ENCODE measurements around the gene ITPRIP. TPM values are rescaled to one million over a fixed set of nuclear protein-coding genes. Genes with fewer than 3 reads are reported as not detected.

Gene ITPRIP
- total and polyA plus RNA-seq, 8 donors = 1.8 to 7.1 (median 2.6) TPM

DNA sequence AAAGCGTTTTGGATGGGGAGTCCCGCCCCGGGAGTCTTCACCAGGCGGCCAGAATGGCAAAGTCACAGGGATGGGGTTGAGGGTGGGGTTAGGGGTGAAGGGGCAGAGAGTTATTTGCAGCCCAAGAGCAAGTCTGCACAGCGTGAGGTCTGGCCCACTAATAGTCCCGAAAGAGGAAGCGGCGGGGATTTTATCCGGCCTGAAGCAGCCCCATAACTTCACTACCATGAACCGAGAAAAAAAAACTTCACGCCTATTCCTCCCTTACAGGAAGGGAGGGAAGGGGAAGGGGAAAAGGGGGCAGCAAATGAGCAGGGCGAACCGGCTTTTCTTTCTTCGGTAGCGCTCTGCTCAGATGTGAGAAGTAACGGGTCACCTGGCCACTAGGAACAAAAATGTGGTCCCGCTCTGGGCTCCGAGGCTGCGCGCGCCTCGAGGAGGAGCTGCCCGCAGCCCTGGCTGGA lies 712 bp downstream of the ITPRIP start:
- DNase-seq (peak in 2 of 6 donors; percentile 21 to 43), ATAC-seq (peak; percentile 21 to 44 (median 30)), FAIRE-seq (no peak)
- no peak for TF ChIP-seq CTCF (IDR thresholded peaks at IDR 0.05)
- H3K27me3 ChIP-seq = no peaks in the 10 kb centered on the region
- peak overlapping the region; percentile 84 to 92 (median 86) for H3K4me3 ChIP-seq
- no peaks in the 10 kb centered on the region for H3K9me3 ChIP-seq
- peak overlapping the region; percentile 78 to 98 (median 90) for H3K27ac ChIP-seq
- no peaks in the 10 kb centered on the region for H3K36me3 ChIP-seq
- WGBS, 2 donors = 8 to 9% methylated on average over 23 of the region's 23 CpGs
- peaks cover 7 to 8% (median 8%) of the 10 kb centered on the region in 3 donors for H3K4me1 ChIP-seq
- intact Hi-C loops (cut with DNase I) = no loop called here

DNA sequence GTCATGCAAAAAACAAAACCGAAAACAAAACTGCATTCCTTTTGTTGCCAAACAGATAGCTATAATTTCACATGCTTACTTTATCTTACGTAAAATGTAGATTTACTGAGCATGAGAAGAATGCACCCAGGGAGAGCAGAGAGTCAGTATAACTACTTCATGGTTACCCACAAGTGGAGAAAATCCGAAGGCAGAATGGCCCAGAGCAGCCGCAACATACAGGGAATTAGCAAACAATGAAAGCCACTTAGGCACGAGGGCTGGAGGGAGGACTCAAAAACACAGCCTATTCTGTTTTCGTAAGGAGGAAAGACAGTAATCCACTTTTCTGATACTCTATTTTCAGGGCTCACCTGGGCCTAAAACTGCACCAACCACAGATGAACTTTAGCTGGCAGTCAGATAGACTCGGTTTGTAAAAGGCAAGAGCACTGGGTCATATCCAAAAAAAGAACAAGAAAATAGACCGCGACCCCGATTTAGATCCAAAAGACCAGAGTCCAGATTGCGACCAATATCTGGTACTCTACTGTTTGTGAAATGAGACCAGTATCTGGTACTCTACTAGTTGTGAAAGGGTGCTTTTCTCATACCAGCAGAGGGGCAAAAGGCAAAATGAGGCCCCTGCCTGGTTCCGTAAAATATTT lies 1.3 kb downstream of the ITPRIP start:
- FAIRE-seq (no peak), DNase-seq (peak in 1 of 6 donors; percentile 3)
- H3K4me1 ChIP-seq = peaks cover 8 to 12% (median 8%) of the 10 kb centered on the region in 3 donors

DNA sequence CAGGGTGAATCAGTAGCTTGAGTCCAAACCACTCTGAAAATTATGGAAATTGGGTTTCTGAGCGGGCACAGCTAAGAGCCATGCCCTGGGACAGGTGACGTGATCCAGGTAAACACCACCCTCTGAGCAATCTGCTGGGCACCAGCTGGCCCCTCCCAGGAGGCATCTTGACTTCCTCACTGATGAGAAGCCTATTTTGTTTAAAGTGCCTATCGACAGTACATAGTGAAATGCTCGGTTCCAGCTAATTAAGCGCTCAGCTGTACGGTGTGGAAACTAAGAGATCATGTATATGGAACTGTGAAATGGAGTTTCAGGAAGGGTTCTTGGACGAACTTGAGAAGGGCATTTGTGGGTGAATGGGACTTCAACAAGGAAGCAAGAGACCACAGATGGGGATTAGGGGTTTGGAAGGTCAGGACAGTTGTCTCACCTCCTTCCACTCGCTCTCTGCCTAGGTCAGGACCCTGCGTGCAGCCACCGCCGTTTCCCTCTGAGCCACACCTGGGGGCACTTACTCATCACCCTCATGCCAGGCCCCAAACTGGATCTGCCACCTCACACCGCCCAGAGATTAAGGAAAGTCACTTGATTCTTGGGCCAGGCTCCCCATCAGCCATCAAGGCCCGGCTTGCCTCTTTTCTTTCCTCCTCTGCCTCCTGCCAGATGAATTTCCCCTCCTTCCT lies 3.2 kb downstream of the ITPRIP start:
- 86 to 88% methylated on average over 13 of the region's 13 CpGs for WGBS, 2 donors
- Histone ChIP-seq H3K36me3 (no peaks in the 10 kb centered on the region), H3K27ac (no peak overlapping the region), H3K4me3 (no peak overlapping the region), H3K4me1 (peaks cover 11 to 22% (median 16%) of the 10 kb centered on the region in 3 donors), H3K9me3 (no peaks in the 10 kb centered on the region), H3K27me3 (no peaks in the 10 kb centered on the region)
- intact Hi-C loops (cut with DNase I) = no loop called here
- ATAC-seq = no peak
- FAIRE-seq = no peak
- DNase-seq = peak in 1 of 6 donors; percentile 6
- no peak for TF ChIP-seq CTCF (IDR thresholded peaks at IDR 0.05)

More for the DNA sequence above, 1.3 kb downstream of the ITPRIP start:
- intact Hi-C loops (cut with DNase I) = no loop called here
- 54 to 55% methylated on average over 12 of the region's 12 CpGs for WGBS, 2 donors
- Histone ChIP-seq H3K9me3 (no peaks in the 10 kb centered on the region), H3K36me3 (no peaks in the 10 kb centered on the region), H3K4me3 (peak overlapping the region in 2 of 4 donors; percentile 86 to 92), H3K27ac (peak overlapping the region in 1 of 4 donors; percentile 98), H3K27me3 (no peaks in the 10 kb centered on the region)
- ATAC-seq = no peak
- TF ChIP-seq CTCF (IDR thresholded peaks at IDR 0.05) = no peak

DNA sequence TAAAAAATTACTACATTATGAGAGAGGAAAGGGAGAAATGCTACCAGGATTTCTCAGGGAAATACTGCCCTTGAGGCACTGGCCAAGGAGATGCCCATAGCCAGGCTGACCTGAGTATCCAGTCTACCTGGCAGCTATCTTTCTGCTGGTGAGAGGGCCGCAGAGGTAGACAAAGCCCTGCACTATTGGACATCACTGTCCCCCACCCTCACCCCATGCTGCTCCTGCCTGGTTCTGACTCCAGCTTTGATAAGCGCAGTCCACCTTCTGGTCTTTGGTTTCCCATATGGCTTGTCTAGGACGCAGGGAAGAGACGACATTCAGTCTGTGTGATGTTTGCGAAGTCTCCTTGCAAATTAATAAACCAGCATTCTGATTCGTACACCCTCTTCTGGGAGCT lies 3.7 kb downstream of the ITPRIP start:
- no peak for ATAC-seq
- 94 to 99% methylated on average over 6 of the region's 6 CpGs for WGBS, 2 donors
- no peaks in the 10 kb centered on the region for H3K27me3 ChIP-seq
- no peak overlapping the region for H3K27ac ChIP-seq
- no peaks in the 10 kb centered on the region for H3K36me3 ChIP-seq
- H3K9me3 ChIP-seq = no peaks in the 10 kb centered on the region
- intact Hi-C loops (cut with DNase I) = no loop called here
- FAIRE-seq = no peak
- no peak for TF ChIP-seq CTCF (IDR thresholded peaks at IDR 0.05)
- H3K4me1 ChIP-seq = peaks cover 11 to 27% (median 16%) of the 10 kb centered on the region in 3 donors
- no peak overlapping the region for H3K4me3 ChIP-seq
- peak in 1 of 6 donors; percentile 4 for DNase-seq
